Activated T-cell treated with anti-CD3 and anti-CD28 coated beads, Interleukin-2, amount 50 U/mL, for 24 hours (primary cell): ENCODE results near the gene RBFOX2.

ENCODE experiments used
- DNase-seq: peaks from one replicate; pipeline ENCODE4 v3.0.0-alpha.2; 2020
- H3K27ac Mint-ChIP-seq: 2 replicates; pipeline ENCODE4 v1.8.0; 2020; ENCODE audit warnings: mild to moderate bottlenecking, mixed read lengths
- H3K27me3 Mint-ChIP-seq: 2 replicates; pipeline ENCODE4 v1.8.0; 2020; ENCODE audit warnings: mixed read lengths
- H3K36me3 Mint-ChIP-seq: 2 replicates; pipeline ENCODE4 v1.8.0; 2020; ENCODE audit warnings: low read depth, mixed read lengths
- H3K4me1 Mint-ChIP-seq: 2 replicates; pipeline ENCODE4 v1.8.0; 2020; ENCODE audit warnings: low read depth, mixed read lengths
- H3K4me3 Mint-ChIP-seq: 2 replicates; pipeline ENCODE4 v1.8.0; 2020; ENCODE audit warnings: mild to moderate bottlenecking, moderate library complexity, mixed read lengths
- H3K9me3 Mint-ChIP-seq: 2 replicates; pipeline ENCODE4 v1.8.0; 2020; ENCODE audit warnings: mixed read lengths

The RBFOX2 gene

GRCh38 chr22:35905894-35906293 lies 122.7 kb downstream of the RBFOX2 start:
- Mint-ChIP-seq H3K36me3 (no peaks in the 10 kb centered on the region), H3K4me1 (peaks cover 7% of the 10 kb centered on the region), H3K4me3 (no peak overlapping the region), H3K9me3 (no peaks in the 10 kb centered on the region), H3K27ac (no peak overlapping the region), H3K27me3 (peaks cover 13% of the 10 kb centered on the region)
- DNase-seq: no peak

GRCh38 chr22:35904752-35905151 lies 123.9 kb downstream of the RBFOX2 start:
- H3K27ac Mint-ChIP-seq: no peak overlapping the region
- H3K36me3 Mint-ChIP-seq: no peaks in the 10 kb centered on the region
- no peak overlapping the region for H3K4me3 Mint-ChIP-seq
- H3K4me1 Mint-ChIP-seq: peaks cover 16% of the 10 kb centered on the region
- H3K9me3 Mint-ChIP-seq: no peaks in the 10 kb centered on the region
- no peak for DNase-seq
- peaks cover 13% of the 10 kb centered on the region for H3K27me3 Mint-ChIP-seq

- Mint-ChIP-seq H3K4me3 (no peak overlapping the region), H3K9me3 (no peaks in the 10 kb centered on the region), H3K36me3 (no peaks in the 10 kb centered on the region)
Measured at GRCh38 chr22:35904336-35904692, 124.3 kb downstream of the RBFOX2 start.

GRCh38 chr22:35903571-35904335 lies 124.9 kb downstream of the RBFOX2 start:
- Mint-ChIP-seq H3K9me3 (no peaks in the 10 kb centered on the region), H3K27me3 (peaks cover 13% of the 10 kb centered on the region), H3K4me1 (peaks cover 18% of the 10 kb centered on the region), H3K27ac (no peak overlapping the region), H3K4me3 (no peak overlapping the region), H3K36me3 (no peaks in the 10 kb centered on the region)
- DNase-seq: no peak

More at GRCh38 chr22:35904336-35904692, 124.3 kb downstream of the RBFOX2 start:
- H3K4me1 Mint-ChIP-seq: peaks cover 18% of the 10 kb centered on the region
- no peak overlapping the region for H3K27ac Mint-ChIP-seq
- DNase-seq: no peak
- peaks cover 13% of the 10 kb centered on the region for H3K27me3 Mint-ChIP-seq

GRCh38 chr22:35900483-35901168 lies 128.0 kb downstream of the RBFOX2 start:
- Mint-ChIP-seq H3K4me1 (peaks cover 16% of the 10 kb centered on the region), H3K27ac (peak overlapping the region; percentile 38), H3K9me3 (no peaks in the 10 kb centered on the region), H3K27me3 (peaks cover 13% of the 10 kb centered on the region), H3K36me3 (no peaks in the 10 kb centered on the region), H3K4me3 (no peak overlapping the region)
- DNase-seq: no peak

- no peak for DNase-seq
- H3K4me1 Mint-ChIP-seq: peaks cover 16% of the 10 kb centered on the region
- no peaks in the 10 kb centered on the region for H3K9me3 Mint-ChIP-seq
- H3K27me3 Mint-ChIP-seq: peaks cover 13% of the 10 kb centered on the region
- no peak overlapping the region for H3K27ac Mint-ChIP-seq
- no peak overlapping the region for H3K4me3 Mint-ChIP-seq
- H3K36me3 Mint-ChIP-seq: no peaks in the 10 kb centered on the region
Measured at GRCh38 chr22:35899736-35900135, 128.9 kb downstream of the RBFOX2 start.

- H3K9me3 Mint-ChIP-seq: no peaks in the 10 kb centered on the region
- H3K36me3 Mint-ChIP-seq: no peaks in the 10 kb centered on the region
- DNase-seq: no peak
- no peak overlapping the region for H3K4me3 Mint-ChIP-seq
- peaks cover 10% of the 10 kb centered on the region for H3K27me3 Mint-ChIP-seq
- H3K27ac Mint-ChIP-seq: no peak overlapping the region
- H3K4me1 Mint-ChIP-seq: peaks cover 16% of the 10 kb centered on the region
Measured at GRCh38 chr22:35896111-35896705, 132.4 kb downstream of the RBFOX2 start.

GRCh38 chr22:35894937-35895708 lies 133.5 kb downstream of the RBFOX2 start:
- H3K9me3 Mint-ChIP-seq: no peaks in the 10 kb centered on the region
- peaks cover 5% of the 10 kb centered on the region for H3K4me1 Mint-ChIP-seq
- no peak overlapping the region for H3K4me3 Mint-ChIP-seq
- no peak for DNase-seq
- H3K36me3 Mint-ChIP-seq: no peaks in the 10 kb centered on the region
- H3K27ac Mint-ChIP-seq: no peak overlapping the region
- peaks cover 10% of the 10 kb centered on the region for H3K27me3 Mint-ChIP-seq

- Mint-ChIP-seq H3K27ac (no peak overlapping the region), H3K36me3 (no peaks in the 10 kb centered on the region), H3K27me3 (peaks cover 10% of the 10 kb centered on the region), H3K9me3 (no peaks in the 10 kb centered on the region), H3K4me3 (no peak overlapping the region), H3K4me1 (peaks cover 2% of the 10 kb centered on the region)
- DNase-seq: no peak
Measured at GRCh38 chr22:35894464-35894878, 134.2 kb downstream of the RBFOX2 start.

- DNase-seq: no peak
- Mint-ChIP-seq H3K4me3 (no peak overlapping the region), H3K27me3 (peaks cover 10% of the 10 kb centered on the region), H3K9me3 (no peaks in the 10 kb centered on the region), H3K36me3 (no peaks in the 10 kb centered on the region), H3K4me1 (peaks cover 2% of the 10 kb centered on the region), H3K27ac (no peak overlapping the region)
Measured at GRCh38 chr22:35893698-35894097, 134.9 kb downstream of the RBFOX2 start.

- H3K9me3 Mint-ChIP-seq: no peaks in the 10 kb centered on the region
- H3K27me3 Mint-ChIP-seq: peaks cover 10% of the 10 kb centered on the region
- peaks cover 2% of the 10 kb centered on the region for H3K4me1 Mint-ChIP-seq
- H3K27ac Mint-ChIP-seq: no peak overlapping the region
- H3K4me3 Mint-ChIP-seq: no peak overlapping the region
- no peak for DNase-seq
- H3K36me3 Mint-ChIP-seq: no peaks in the 10 kb centered on the region
Measured at GRCh38 chr22:35892192-35892591, 136.4 kb downstream of the RBFOX2 start.

- Mint-ChIP-seq H3K4me1 (peaks cover 2% of the 10 kb centered on the region), H3K4me3 (no peak overlapping the region), H3K27ac (no peak overlapping the region), H3K36me3 (no peaks in the 10 kb centered on the region), H3K9me3 (no peaks in the 10 kb centered on the region), H3K27me3 (peaks cover 10% of the 10 kb centered on the region)
- DNase-seq: no peak
Measured at GRCh38 chr22:35891442-35891841, 137.2 kb downstream of the RBFOX2 start.

- Mint-ChIP-seq H3K36me3 (no peaks in the 10 kb centered on the region), H3K27me3 (peaks cover 8% of the 10 kb centered on the region), H3K4me1 (peaks cover 6% of the 10 kb centered on the region), H3K4me3 (no peak overlapping the region), H3K9me3 (no peaks in the 10 kb centered on the region), H3K27ac (no peak overlapping the region)
- DNase-seq: no peak
Measured at GRCh38 chr22:35889071-35889470, 139.6 kb downstream of the RBFOX2 start.

GRCh38 chr22:35888181-35888870 lies 140.3 kb downstream of the RBFOX2 start:
- Mint-ChIP-seq H3K4me3 (no peak overlapping the region), H3K27ac (no peak overlapping the region), H3K9me3 (no peaks in the 10 kb centered on the region), H3K27me3 (peaks cover 8% of the 10 kb centered on the region), H3K36me3 (no peaks in the 10 kb centered on the region), H3K4me1 (peaks cover 10% of the 10 kb centered on the region)
- DNase-seq: no peak
